Spleen (tissue), 7 donors: ENCODE data around the gene GRXCR1.

Source experiments
- POLR2A ChIP-seq, 3 donors: fragments of 450-650 bp; IDR thresholded peaks; one replicate each; pipeline ENCODE4 v1.5.1; 2017; ENCODE audit warnings: antibody characterized with exemption in 3 of 3, mild to moderate bottlenecking in 1 of 3
- POLR2AphosphoS5 ChIP-seq, 3 donors: sonication (generic); formaldehyde crosslinking; IDR thresholded peaks; one replicate each; pipeline ENCODE4 v1.5.1; 2017; ENCODE audit warnings: antibody characterized with exemption in 3 of 3
- TF ChIP-seq, protein P1 (sequence below), 11 experiments: fragments of 200-600 bp in 7 of 11; fragments of 450-650 bp in 4 of 11; sonication (generic) in 4 of 11; IDR thresholded peaks in 8 of 11; conservative IDR thresholded peaks in 3 of 11; 1 replicate in 7 of 11; 2 replicates in 4 of 11; pipeline versions ENCODE4 v1.4.0 to v1.8.0; 2016 to 2021; ENCODE audit warnings: antibody characterized with exemption in 11 of 11, inconsistent platforms in 4 of 11, mild to moderate bottlenecking in 1 of 11
- donor health status: DM: no; HTN: no; CAD: no; lungs with moderate emphysema.
- donor health status: DM: no; HTN: no; CAD: no.
- donor health status: DM: no; HTN: no; CAD: no.

GRCh38 chr4:42928582-42928981, 36.1 kb downstream of the GRXCR1 start:
- TF ChIP-seq POLR2A (IDR thresholded peaks at IDR 0.05) (no peak), POLR2AphosphoS5 (IDR thresholded peaks at IDR 0.05) (no peak)
- TF ChIP-seq, protein P1, sequence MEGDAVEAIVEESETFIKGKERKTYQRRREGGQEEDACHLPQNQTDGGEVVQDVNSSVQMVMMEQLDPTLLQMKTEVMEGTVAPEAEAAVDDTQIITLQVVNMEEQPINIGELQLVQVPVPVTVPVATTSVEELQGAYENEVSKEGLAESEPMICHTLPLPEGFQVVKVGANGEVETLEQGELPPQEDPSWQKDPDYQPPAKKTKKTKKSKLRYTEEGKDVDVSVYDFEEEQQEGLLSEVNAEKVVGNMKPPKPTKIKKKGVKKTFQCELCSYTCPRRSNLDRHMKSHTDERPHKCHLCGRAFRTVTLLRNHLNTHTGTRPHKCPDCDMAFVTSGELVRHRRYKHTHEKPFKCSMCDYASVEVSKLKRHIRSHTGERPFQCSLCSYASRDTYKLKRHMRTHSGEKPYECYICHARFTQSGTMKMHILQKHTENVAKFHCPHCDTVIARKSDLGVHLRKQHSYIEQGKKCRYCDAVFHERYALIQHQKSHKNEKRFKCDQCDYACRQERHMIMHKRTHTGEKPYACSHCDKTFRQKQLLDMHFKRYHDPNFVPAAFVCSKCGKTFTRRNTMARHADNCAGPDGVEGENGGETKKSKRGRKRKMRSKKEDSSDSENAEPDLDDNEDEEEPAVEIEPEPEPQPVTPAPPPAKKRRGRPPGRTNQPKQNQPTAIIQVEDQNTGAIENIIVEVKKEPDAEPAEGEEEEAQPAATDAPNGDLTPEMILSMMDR (IDR thresholded peaks at IDR 0.05 in 8 of 11, conservative IDR thresholded peaks at IDR 0.05 in 3 of 11), result no peak
